ENCODE measurements around the gene FAT2.

Gene FAT2

GRCh38 chr5:151591144-151591819, at the start of gene FAT2:
FAT2 (minus strand) TSS chr5:151591331; CDS start chr5:151568931, 22,400 bp downstream.
- no peak for DNase-seq (ENCODE audit: low read depth in 2 of 2)

- no peak for DNase-seq (ENCODE audit: low read depth in 2 of 2)
These were observed 47.5 kb upstream of the FAT2 start for GRCh38 chr5:151638619-151639018.

- DNase-seq (ENCODE audit: low read depth in 2 of 2), result no peak
These were observed 46.5 kb upstream of the FAT2 start for GRCh38 chr5:151637676-151638075.

GRCh38 chr5:151633892-151634291, 42.8 kb upstream of the FAT2 start:
- no peak for DNase-seq (ENCODE audit: low read depth in 2 of 2)

GRCh38 chr5:151632941-151633340, 41.8 kb upstream of the FAT2 start:
- DNase-seq (ENCODE audit: low read depth in 2 of 2), result no peak

GRCh38 chr5:151632524-151632923, 41.4 kb upstream of the FAT2 start:
- no peak for DNase-seq (ENCODE audit: low read depth in 2 of 2)

GRCh38 chr5:151631941-151632340, 40.8 kb upstream of the FAT2 start:
- DNase-seq (ENCODE audit: low read depth in 2 of 2), result no peak

- no peak for DNase-seq (ENCODE audit: low read depth in 2 of 2)
These were observed 39.0 kb upstream of the FAT2 start for GRCh38 chr5:151630088-151630487.

- DNase-seq (ENCODE audit: low read depth in 2 of 2), result no peak
These were observed 37.1 kb upstream of the FAT2 start for GRCh38 chr5:151628112-151628823.

- no peak for DNase-seq (ENCODE audit: low read depth in 2 of 2)
These were observed 36.5 kb upstream of the FAT2 start for GRCh38 chr5:151627650-151628049.

GRCh38 chr5:151625285-151625684, 34.2 kb upstream of the FAT2 start:
- no peak for DNase-seq (ENCODE audit: low read depth in 2 of 2)

GRCh38 chr5:151624476-151624875, 33.3 kb upstream of the FAT2 start:
- no peak for DNase-seq (ENCODE audit: low read depth in 2 of 2)

GRCh38 chr5:151622367-151623088, 31.4 kb upstream of the FAT2 start:
- DNase-seq (ENCODE audit: low read depth in 2 of 2), result no peak

GRCh38 chr5:151620461-151620840, 29.3 kb upstream of the FAT2 start:
- DNase-seq (ENCODE audit: low read depth in 2 of 2), result no peak

GRCh38 chr5:151619812-151620460, 28.8 kb upstream of the FAT2 start:
- no peak for DNase-seq (ENCODE audit: low read depth in 2 of 2)

GRCh38 chr5:151618907-151619306, 27.8 kb upstream of the FAT2 start:
- no peak for DNase-seq (ENCODE audit: low read depth in 2 of 2)

- no peak for DNase-seq (ENCODE audit: low read depth in 2 of 2)
These were observed 26.9 kb upstream of the FAT2 start for GRCh38 chr5:151617841-151618710.

- no peak for DNase-seq (ENCODE audit: low read depth in 2 of 2)
These were observed 26.3 kb upstream of the FAT2 start for GRCh38 chr5:151617383-151617840.

- no peak for DNase-seq (ENCODE audit: low read depth in 2 of 2)
These were observed 24.3 kb upstream of the FAT2 start for GRCh38 chr5:151615431-151615830.

GRCh38 chr5:151614565-151614964, 23.4 kb upstream of the FAT2 start:
- no peak for DNase-seq (ENCODE audit: low read depth in 2 of 2)

Data from stimulated activated CD8-positive, alpha-beta memory T cell treated with anti-CD3 and anti-CD28 coated beads, Interleukin-15, amount 100 ng/mL, for 4 hours (primary cell).